Measurements from ENCODE around the gene MED12L. TPM values are rescaled to one million over a fixed set of nuclear protein-coding genes. Genes with fewer than 3 reads are reported as not detected.
"Not testable (repeated sequence)": the region's sequence is repeated elsewhere in the genome, so short reads cannot be mapped to it uniquely, and the experiment has no call there.

MED12L gene
- total RNA-seq, 1 donor from 2014 or later, result 1.3 TPM

DNA sequence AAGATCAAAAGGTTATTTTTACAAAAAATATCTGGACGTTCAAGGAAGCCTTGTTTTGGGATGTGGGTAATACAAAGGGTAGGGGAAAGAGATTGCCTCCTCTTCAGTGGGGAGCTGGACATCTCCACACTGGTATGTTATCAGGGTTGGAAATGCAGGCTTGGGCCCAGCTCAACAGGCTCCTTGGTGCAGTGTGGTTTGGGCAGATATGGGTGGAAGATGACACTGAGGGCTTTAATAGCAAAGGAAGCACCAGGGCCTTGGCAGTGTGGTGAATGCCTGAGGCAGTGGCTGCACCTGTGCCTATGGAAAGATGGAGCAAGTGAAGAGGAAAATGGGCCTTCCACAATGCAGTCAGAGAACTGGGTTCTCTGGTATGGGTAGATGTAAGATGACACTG lies 11.2 kb upstream of the MED12L start:
- Histone ChIP-seq H3K27me3 (ENCODE audit: control insufficient read depth, insufficient read depth, low read length) (no peaks in the 10 kb centered on the region), H3K4me3 (ENCODE audit: low read depth, low read length) (no peak overlapping the region), H3K36me3 (ENCODE audit: control insufficient read depth, insufficient read depth, low read length) (no peaks in the 10 kb centered on the region)
- no peak for DNase-seq (ENCODE audit: low read depth)
- TF ChIP-seq, protein P1, sequence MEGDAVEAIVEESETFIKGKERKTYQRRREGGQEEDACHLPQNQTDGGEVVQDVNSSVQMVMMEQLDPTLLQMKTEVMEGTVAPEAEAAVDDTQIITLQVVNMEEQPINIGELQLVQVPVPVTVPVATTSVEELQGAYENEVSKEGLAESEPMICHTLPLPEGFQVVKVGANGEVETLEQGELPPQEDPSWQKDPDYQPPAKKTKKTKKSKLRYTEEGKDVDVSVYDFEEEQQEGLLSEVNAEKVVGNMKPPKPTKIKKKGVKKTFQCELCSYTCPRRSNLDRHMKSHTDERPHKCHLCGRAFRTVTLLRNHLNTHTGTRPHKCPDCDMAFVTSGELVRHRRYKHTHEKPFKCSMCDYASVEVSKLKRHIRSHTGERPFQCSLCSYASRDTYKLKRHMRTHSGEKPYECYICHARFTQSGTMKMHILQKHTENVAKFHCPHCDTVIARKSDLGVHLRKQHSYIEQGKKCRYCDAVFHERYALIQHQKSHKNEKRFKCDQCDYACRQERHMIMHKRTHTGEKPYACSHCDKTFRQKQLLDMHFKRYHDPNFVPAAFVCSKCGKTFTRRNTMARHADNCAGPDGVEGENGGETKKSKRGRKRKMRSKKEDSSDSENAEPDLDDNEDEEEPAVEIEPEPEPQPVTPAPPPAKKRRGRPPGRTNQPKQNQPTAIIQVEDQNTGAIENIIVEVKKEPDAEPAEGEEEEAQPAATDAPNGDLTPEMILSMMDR (IDR thresholded peaks at IDR 0.05; ENCODE audit: insufficient read depth, low read length, poor library complexity, severe bottlenecking), result no peak

DNA sequence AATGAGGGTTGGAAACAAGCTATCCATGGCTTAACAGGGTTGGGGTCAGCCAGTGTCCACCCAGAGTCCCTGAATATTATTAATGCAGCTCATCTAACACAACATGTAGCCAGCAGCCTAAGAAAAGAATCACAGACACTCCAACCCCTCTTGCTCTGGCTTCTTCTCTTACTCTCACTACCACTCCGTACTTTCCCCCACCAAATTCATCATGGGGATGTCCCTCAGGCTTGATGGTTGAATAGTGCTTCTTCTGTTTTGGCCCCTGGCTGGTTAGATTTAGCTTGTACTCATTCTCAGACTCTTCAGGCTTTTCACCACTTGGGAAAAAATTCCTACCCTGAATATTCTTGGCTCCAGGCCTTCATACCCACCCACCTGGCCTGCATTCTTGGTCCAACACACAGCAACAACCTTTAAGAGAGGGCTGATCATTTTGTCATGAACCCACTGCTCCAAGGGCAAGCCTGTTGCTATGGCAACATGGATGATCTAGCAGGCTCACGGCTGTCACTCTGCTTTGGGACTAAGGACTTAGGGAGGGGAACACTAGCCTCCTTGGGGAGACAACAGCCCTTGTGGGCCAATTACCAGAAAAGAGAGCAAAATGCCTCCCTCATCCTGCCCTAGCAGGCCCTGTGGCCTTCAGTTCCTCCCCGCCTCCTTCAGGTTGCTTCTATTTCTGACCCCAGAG lies 9.4 kb upstream of the MED12L start:
- TF ChIP-seq, protein P1 (IDR thresholded peaks at IDR 0.05; ENCODE audit: insufficient read depth, low read length, poor library complexity, severe bottlenecking), result no peak
- DNase-seq (ENCODE audit: low read depth), result no peak
- H3K36me3 ChIP-seq (ENCODE audit: control insufficient read depth, insufficient read depth, low read length), result no peaks in the 10 kb centered on the region
- no peaks in the 10 kb centered on the region for H3K27me3 ChIP-seq (ENCODE audit: control insufficient read depth, insufficient read depth, low read length)
- H3K4me3 ChIP-seq (ENCODE audit: low read depth, low read length), result no peak overlapping the region

DNA sequence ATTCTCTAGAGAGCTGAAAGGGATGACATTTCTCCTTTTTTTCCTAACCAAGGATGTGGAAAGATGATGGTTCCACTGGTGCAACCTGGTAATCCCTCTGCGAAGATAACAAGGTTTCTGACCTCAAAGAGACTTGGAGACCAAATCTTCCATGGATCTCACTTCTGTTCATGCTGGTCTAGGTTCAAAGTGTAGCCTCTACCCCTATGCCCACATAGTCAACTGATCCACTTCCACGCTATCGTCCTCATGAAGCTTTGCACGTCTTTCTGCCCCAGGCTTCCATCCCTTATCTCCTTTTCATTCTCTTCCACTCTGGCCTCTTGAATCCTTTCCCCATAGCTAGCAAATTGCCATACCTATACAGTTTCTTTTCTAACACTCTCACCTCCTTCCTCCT lies 8.8 kb upstream of the MED12L start:
- Histone ChIP-seq H3K27me3 (ENCODE audit: control insufficient read depth, insufficient read depth, low read length) (no peaks in the 10 kb centered on the region), H3K36me3 (ENCODE audit: control insufficient read depth, insufficient read depth, low read length) (no peaks in the 10 kb centered on the region), H3K4me3 (ENCODE audit: low read depth, low read length) (no peak overlapping the region)
- TF ChIP-seq, protein P1 (IDR thresholded peaks at IDR 0.05; ENCODE audit: insufficient read depth, low read length, poor library complexity, severe bottlenecking), result no peak
- DNase-seq (ENCODE audit: low read depth), result no peak

DNA sequence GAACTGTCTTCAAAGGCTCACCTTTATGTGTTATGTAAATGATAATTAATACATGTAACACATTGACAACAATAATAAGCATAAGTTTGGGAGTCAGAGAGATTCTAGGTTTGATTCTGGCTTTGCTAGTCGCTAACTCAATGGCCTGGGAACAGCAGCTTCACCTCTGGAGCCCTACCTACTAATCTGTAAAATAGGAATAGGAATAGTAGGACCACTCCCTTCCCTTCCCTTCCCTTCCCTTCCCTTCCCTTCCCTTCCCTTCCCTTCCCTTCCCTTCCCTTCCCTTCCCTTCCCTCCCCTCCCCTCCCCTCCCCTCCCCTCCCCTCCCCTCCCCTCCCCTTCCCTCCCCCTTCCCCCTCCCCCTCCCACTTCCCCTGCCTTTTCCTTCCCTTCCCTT lies 4.4 kb upstream of the MED12L start:
- not testable (repeated sequence) for H3K27me3 ChIP-seq (ENCODE audit: control insufficient read depth, insufficient read depth, low read length); H3K4me3 ChIP-seq (ENCODE audit: low read depth, low read length); H3K36me3 ChIP-seq (ENCODE audit: control insufficient read depth, insufficient read depth, low read length); DNase-seq (ENCODE audit: low read depth)

DNA sequence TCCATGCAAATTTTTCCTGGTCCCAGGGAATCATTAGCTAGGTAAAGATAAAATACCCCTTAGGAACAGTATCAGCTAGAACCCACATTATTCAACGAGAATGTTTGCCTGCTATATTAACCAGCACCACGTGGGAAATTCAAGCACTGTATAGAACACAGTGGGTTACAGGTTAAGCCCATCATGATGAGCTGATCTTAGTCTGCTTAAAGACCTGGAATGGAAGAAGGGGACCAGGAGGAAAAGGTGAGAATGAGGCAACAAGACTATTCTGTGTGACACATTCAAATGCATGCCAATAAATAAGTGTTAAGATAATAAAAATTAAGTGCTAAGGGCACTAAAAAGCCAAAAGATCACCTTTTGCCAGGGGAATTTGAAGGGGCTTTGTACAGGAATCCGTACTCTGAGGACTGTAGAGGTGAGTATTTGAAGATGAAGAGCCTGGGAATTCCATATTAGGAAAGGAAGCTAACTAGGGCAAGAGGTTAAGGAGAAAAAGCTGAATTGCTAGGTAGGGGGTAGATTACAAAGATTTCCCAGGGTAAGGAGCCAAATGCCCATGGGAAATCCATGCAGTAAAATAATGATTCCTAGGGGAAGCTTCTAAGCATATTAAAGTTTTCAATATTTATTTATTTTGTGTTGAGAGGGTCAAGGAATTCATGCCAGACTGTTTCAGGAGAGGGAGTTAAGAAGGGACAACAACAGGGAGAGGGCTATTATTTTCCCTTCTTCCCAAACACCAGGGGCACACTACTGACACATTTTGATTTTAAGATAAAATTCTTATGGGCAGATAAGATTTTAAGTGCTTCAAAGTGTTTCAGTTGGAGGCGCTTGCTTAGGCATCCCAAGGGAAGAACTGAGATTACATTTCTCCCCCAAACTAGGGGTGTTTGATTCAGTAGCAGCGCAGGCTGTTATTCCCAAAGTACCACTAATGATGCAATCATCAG lies 2.3 kb upstream of the MED12L start:
- TF ChIP-seq, protein P1 (IDR thresholded peaks at IDR 0.05; ENCODE audit: insufficient read depth, low read length, poor library complexity, severe bottlenecking), result no peak
- DNase-seq (ENCODE audit: low read depth), result no peak
- Histone ChIP-seq H3K4me3 (ENCODE audit: low read depth, low read length) (no peak overlapping the region), H3K36me3 (ENCODE audit: control insufficient read depth, insufficient read depth, low read length) (no peaks in the 10 kb centered on the region), H3K27me3 (ENCODE audit: control insufficient read depth, insufficient read depth, low read length) (no peaks in the 10 kb centered on the region)

DNA sequence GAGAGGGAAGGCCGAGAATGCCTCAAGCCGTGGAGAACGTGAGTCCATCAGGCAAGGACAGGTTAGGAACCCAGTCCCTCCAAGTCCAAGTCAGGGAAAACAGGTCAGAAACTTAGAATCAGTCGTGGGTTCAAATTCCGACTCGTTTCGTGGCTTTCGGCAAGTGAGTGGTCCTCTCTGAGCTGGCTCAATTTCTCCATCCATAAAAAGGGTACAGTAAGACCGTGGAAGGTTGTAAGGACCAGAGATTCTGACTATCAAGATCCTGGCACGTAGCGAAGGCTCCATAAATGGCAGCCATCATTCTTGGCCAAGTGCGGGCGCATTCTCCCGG lies 604 bp upstream of the MED12L start:
- H3K27me3 ChIP-seq (ENCODE audit: control insufficient read depth, insufficient read depth, low read length), result no peaks in the 10 kb centered on the region
- no peak for DNase-seq (ENCODE audit: low read depth)
- TF ChIP-seq, protein P1 (IDR thresholded peaks at IDR 0.05; ENCODE audit: insufficient read depth, low read length, poor library complexity, severe bottlenecking), result no peak
- H3K4me3 ChIP-seq (ENCODE audit: low read depth, low read length), result peak overlapping the region; percentile 55
- H3K36me3 ChIP-seq (ENCODE audit: control insufficient read depth, insufficient read depth, low read length), result no peaks in the 10 kb centered on the region

Data from kidney epithelial cell (primary cell).